Osteocyte (in vitro differentiated cells): ENCODE data around the gene COL23A1. TPM values are rescaled to one million over a fixed set of nuclear protein-coding genes. Genes with fewer than 3 reads are reported as not detected.

Source experiments
- DNase-seq: peaks from one replicate; pipeline ENCODE4 v3.0.0; 2021; ENCODE audit warnings: mixed read lengths; ENCODE audit not compliant: unreplicated experiment; ENCODE audit errors: extremely low spot score
- H3K27ac Mint-ChIP-seq: one replicate; pipeline ENCODE4 v1.8.0; 2021; ENCODE audit warnings: mild to moderate bottlenecking, mixed read lengths; ENCODE audit not compliant: unreplicated experiment
- H3K27me3 Mint-ChIP-seq: one replicate; pipeline ENCODE4 v1.8.0; 2021; ENCODE audit warnings: mixed read lengths; ENCODE audit not compliant: unreplicated experiment
- H3K36me3 Mint-ChIP-seq: one replicate; pipeline ENCODE4 v1.8.0; 2021; ENCODE audit warnings: mixed read lengths; ENCODE audit not compliant: unreplicated experiment
- H3K4me1 Mint-ChIP-seq: one replicate; pipeline ENCODE4 v1.8.0; 2021; ENCODE audit warnings: mixed read lengths; ENCODE audit not compliant: unreplicated experiment
- H3K4me3 Mint-ChIP-seq: one replicate; pipeline ENCODE4 v1.8.0; 2021; ENCODE audit warnings: mild to moderate bottlenecking, moderate library complexity, mixed read lengths; ENCODE audit not compliant: unreplicated experiment
- H3K9me3 Mint-ChIP-seq: one replicate; pipeline ENCODE4 v1.8.0; 2021; ENCODE audit warnings: mixed read lengths; ENCODE audit not compliant: unreplicated experiment
- CTCF ChIP-seq: fragments of 200-600 bp; sonication (generic); IDR thresholded peaks from 2 replicates; pipeline ENCODE4 v1.5.0; 2021; ENCODE audit warnings: antibody characterized with exemption, mild to moderate bottlenecking, moderate library complexity
- total RNA-seq: library from RNA; stranded (reverse); gene quantifications from 2 replicates; pipeline ENCODE4 v1.2.1, GENCODE V29; 2021

COL23A1 gene
- total RNA-seq, 1 donor from 2014 or later = not detected

GRCh38 chr5:178555771-178556211 lies 34.4 kb downstream of the COL23A1 start:
- H3K27ac Mint-ChIP-seq = no peak overlapping the region
- no peaks in the 10 kb centered on the region for H3K4me1 Mint-ChIP-seq

GRCh38 chr5:178555005-178555404 lies 35.2 kb downstream of the COL23A1 start:
- TF ChIP-seq CTCF = no peak
- Mint-ChIP-seq H3K4me1 (no peaks in the 10 kb centered on the region), H3K27me3 (no peaks in the 10 kb centered on the region), H3K4me3 (no peak overlapping the region), H3K36me3 (no peaks in the 10 kb centered on the region), H3K9me3 (no peaks in the 10 kb centered on the region), H3K27ac (no peak overlapping the region)
- DNase-seq = no peak

More at GRCh38 chr5:178555771-178556211, 34.4 kb downstream of the COL23A1 start:
- no peak for TF ChIP-seq CTCF
- Mint-ChIP-seq H3K4me3 (no peak overlapping the region), H3K36me3 (no peaks in the 10 kb centered on the region), H3K27me3 (no peaks in the 10 kb centered on the region), H3K9me3 (no peaks in the 10 kb centered on the region)
- no peak for DNase-seq

- Mint-ChIP-seq H3K4me3 (no peak overlapping the region), H3K27me3 (no peaks in the 10 kb centered on the region), H3K27ac (no peak overlapping the region), H3K4me1 (no peaks in the 10 kb centered on the region), H3K9me3 (no peaks in the 10 kb centered on the region), H3K36me3 (no peaks in the 10 kb centered on the region)
- no peak for DNase-seq
- TF ChIP-seq CTCF = no peak
Measured at GRCh38 chr5:178554311-178554710, 35.9 kb downstream of the COL23A1 start.

GRCh38 chr5:178553517-178553916 lies 36.7 kb downstream of the COL23A1 start:
- H3K27me3 Mint-ChIP-seq = no peaks in the 10 kb centered on the region
- no peak overlapping the region for H3K27ac Mint-ChIP-seq
- no peaks in the 10 kb centered on the region for H3K36me3 Mint-ChIP-seq
- no peak for TF ChIP-seq CTCF
- H3K4me3 Mint-ChIP-seq = no peak overlapping the region
- no peaks in the 10 kb centered on the region for H3K9me3 Mint-ChIP-seq
- H3K4me1 Mint-ChIP-seq = no peaks in the 10 kb centered on the region
- no peak for DNase-seq

- no peaks in the 10 kb centered on the region for H3K9me3 Mint-ChIP-seq
Measured at GRCh38 chr5:178551468-178551867, 38.7 kb downstream of the COL23A1 start.

More at GRCh38 chr5:178551468-178551867, 38.7 kb downstream of the COL23A1 start:
- Mint-ChIP-seq H3K4me1 (no peaks in the 10 kb centered on the region), H3K27me3 (no peaks in the 10 kb centered on the region), H3K27ac (no peak overlapping the region), H3K4me3 (no peak overlapping the region), H3K36me3 (no peaks in the 10 kb centered on the region)
- TF ChIP-seq CTCF = no peak
- no peak for DNase-seq
